ENCODE results near the gene ITPRIPL1.
A peak's percentile ranks its signal among the peaks of the same experiment; 100 is the strongest.

Gene ITPRIPL1

GRCh38 chr2:96323849-96324248, 1.3 kb upstream of the ITPRIPL1 start:
- no peak for DNase-seq (ENCODE audit: low spot score)

GRCh38 chr2:96324721-96325040, 436 bp upstream of the ITPRIPL1 start:
- no peak for DNase-seq (ENCODE audit: low spot score)

GRCh38 chr2:96325884-96326255, 753 bp downstream of the ITPRIPL1 start:
- DNase-seq (ENCODE audit: low spot score), result no peak

GRCh38 chr2:96326564-96326963, 1.4 kb downstream of the ITPRIPL1 start:
- no peak for DNase-seq (ENCODE audit: low spot score)

GRCh38 chr2:96326990-96327820, 2.1 kb downstream of the ITPRIPL1 start:
- no peak for DNase-seq (ENCODE audit: low spot score)

GRCh38 chr2:96329456-96329855, 4.3 kb downstream of the ITPRIPL1 start:
- DNase-seq (ENCODE audit: low spot score), result no peak

GRCh38 chr2:96329874-96330273, 4.8 kb downstream of the ITPRIPL1 start:
- no peak for DNase-seq (ENCODE audit: low spot score)

GRCh38 chr2:96330407-96330806, 5.3 kb downstream of the ITPRIPL1 start:
- peak; percentile 18 for DNase-seq (ENCODE audit: low spot score)

- no peak for DNase-seq (ENCODE audit: low spot score)
Observed at GRCh38 chr2:96333708-96334107, 8.6 kb downstream of the ITPRIPL1 start.

GRCh38 chr2:96336104-96336775, 11.1 kb downstream of the ITPRIPL1 start:
- DNase-seq (ENCODE audit: low spot score), result no peak

GRCh38 chr2:96336873-96337272, 11.8 kb downstream of the ITPRIPL1 start:
- no peak for DNase-seq (ENCODE audit: low spot score)

- no peak for DNase-seq (ENCODE audit: low spot score)
Observed at GRCh38 chr2:96340493-96341414, 15.6 kb downstream of the ITPRIPL1 start.

- no peak for DNase-seq (ENCODE audit: low spot score)
Observed at GRCh38 chr2:96341641-96342040, 16.5 kb downstream of the ITPRIPL1 start.

GRCh38 chr2:96342085-96342484, 17.0 kb downstream of the ITPRIPL1 start:
- peak; percentile 27 for DNase-seq (ENCODE audit: low spot score)

- no peak for DNase-seq (ENCODE audit: low spot score)
Observed at GRCh38 chr2:96344011-96344410, 18.9 kb downstream of the ITPRIPL1 start.

GRCh38 chr2:96345438-96345837, 20.3 kb downstream of the ITPRIPL1 start:
- no peak for DNase-seq (ENCODE audit: low spot score)

- DNase-seq (ENCODE audit: low spot score), result no peak
Observed at GRCh38 chr2:96345868-96346462, 20.8 kb downstream of the ITPRIPL1 start.

- no peak for DNase-seq (ENCODE audit: low spot score)
Observed at GRCh38 chr2:96347395-96347794, 22.3 kb downstream of the ITPRIPL1 start.

- peak; percentile 66 for DNase-seq (ENCODE audit: low spot score)
Observed at GRCh38 chr2:96353032-96353561, 28.0 kb downstream of the ITPRIPL1 start.

- DNase-seq (ENCODE audit: low spot score), result peak; percentile 66
Observed at GRCh38 chr2:96353606-96354101, 28.5 kb downstream of the ITPRIPL1 start.

GRCh38 chr2:96354492-96354891, 29.4 kb downstream of the ITPRIPL1 start:
- no peak for DNase-seq (ENCODE audit: low spot score)

- no peak for DNase-seq (ENCODE audit: low spot score)
Observed at GRCh38 chr2:96356889-96357288, 31.8 kb downstream of the ITPRIPL1 start.

Measured in GM03348 (cell line).